ENCODE data around the gene CDK14.

Gene CDK14

DNA sequence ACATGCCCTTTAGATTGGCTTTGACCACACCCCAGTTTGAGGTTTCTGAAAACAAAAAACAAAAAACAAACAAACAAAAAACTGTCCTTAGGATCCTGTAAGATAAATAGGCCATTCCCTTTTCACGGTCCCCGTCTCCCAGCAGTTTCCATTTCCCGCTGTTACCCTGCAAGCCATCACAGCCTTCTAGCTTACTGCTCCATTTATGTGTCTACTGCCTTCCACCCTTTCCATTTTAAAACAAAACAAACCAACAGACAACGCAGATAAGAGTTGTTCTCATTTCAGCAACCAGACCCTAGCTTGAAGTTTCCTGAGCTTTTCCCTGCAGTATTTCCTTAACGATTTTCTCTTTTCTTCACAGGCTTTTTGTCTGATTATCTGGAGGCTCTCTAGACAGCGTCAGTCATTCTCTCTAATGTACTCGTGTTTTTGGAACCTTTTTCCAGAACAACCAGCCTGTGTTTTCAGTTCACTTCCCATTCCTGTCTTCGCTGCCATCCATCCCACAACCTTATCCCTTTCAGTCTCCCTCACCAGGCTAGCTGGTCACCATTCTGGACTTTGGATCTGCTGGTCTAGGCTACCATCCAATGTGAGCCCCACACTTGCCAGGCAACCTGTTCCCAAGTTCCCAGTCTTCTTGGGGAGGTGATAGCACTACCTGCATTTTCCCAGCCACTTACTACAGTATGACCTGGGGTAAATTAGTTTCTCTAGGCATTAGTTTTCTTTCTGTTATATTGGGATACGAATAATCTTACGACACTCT is 350.8 kb downstream of the CDK14 start:
- no peak overlapping the region for H3K4me3 ChIP-seq (ENCODE audit: low read length)
- TF ChIP-seq ZNF274 (IDR thresholded peaks at IDR 0.05; ENCODE audit: low read depth, low read length), result no peak

DNA sequence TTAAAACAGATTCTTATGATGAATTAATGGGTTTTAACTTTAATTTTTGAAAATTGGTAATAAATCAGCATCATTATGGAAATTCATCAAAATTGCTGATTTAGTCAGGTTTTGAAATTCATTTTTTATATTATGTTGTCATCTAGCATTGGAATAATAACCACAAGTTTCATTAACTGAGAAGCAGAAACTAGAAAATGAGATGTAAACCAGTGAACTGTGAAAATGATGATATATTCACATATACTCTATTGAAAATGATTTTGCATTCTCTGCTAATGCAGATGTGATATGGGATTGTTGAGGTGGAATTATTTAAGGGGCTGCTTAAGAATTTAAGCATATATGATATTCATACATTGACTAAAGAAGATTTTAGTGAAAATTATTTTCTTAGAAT is 352.0 kb downstream of the CDK14 start:
- H3K4me3 ChIP-seq (ENCODE audit: low read length), result no peak overlapping the region
- no peak for TF ChIP-seq ZNF274 (IDR thresholded peaks at IDR 0.05; ENCODE audit: low read depth, low read length)

GRCh38 chr7:90951229-90951628 is 355.1 kb downstream of the CDK14 start:
- H3K4me3 ChIP-seq (ENCODE audit: low read length), result no peak overlapping the region
- no peak for TF ChIP-seq ZNF274 (IDR thresholded peaks at IDR 0.05; ENCODE audit: low read depth, low read length)

DNA sequence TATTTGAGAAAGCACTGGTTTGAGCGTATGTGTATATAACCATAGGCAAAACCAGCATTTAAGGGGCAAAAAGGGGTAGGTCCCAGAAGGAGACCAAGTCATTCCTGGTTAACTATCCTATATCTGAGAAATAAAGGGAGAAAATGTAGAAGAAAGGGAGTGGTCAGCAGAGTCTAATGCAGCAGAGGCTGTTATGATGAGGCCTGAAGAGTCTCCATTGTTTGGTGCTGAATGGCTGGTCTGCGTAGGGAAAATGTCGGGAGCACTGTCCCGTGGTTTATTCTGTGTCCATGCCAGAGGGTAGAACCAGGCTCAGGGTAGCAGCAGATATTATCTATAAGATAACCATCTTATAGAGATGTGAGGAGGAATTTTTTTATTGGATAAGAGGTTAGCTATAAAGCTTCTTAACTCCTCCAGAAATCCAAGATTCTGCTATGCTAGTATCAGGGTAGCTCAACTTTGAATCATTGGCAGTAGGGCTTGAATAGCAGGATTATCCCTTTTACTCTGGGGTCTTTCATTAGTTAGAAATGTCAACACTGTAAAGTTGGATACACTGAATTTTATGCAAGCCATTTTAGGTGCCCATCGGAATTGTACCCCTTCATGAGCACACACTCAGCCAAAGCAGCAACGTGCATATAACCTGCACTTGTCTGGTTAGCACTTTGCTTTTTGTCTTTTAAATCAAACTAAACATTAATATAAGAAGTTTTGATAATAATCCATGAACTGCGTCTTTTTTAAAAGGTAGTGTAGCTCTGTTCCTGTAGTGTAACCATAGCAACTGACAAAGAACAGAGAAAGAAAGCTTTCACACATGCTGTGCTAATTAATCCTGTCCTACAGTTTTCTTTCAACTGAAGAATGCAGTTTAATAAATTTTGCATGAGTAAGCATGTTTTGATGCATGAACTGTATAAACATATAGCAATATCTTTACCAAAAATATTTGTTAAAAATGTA is 356.1 kb downstream of the CDK14 start:
- no peak overlapping the region for H3K4me3 ChIP-seq (ENCODE audit: low read length)

GRCh38 chr7:90955641-90956207 is 359.6 kb downstream of the CDK14 start:
- no peak for TF ChIP-seq ZNF274 (IDR thresholded peaks at IDR 0.05; ENCODE audit: low read depth, low read length)
- no peak overlapping the region for H3K4me3 ChIP-seq (ENCODE audit: low read length)

More for the DNA sequence above, 356.1 kb downstream of the CDK14 start:
- TF ChIP-seq ZNF274 (IDR thresholded peaks at IDR 0.05; ENCODE audit: low read depth, low read length), result no peak

DNA sequence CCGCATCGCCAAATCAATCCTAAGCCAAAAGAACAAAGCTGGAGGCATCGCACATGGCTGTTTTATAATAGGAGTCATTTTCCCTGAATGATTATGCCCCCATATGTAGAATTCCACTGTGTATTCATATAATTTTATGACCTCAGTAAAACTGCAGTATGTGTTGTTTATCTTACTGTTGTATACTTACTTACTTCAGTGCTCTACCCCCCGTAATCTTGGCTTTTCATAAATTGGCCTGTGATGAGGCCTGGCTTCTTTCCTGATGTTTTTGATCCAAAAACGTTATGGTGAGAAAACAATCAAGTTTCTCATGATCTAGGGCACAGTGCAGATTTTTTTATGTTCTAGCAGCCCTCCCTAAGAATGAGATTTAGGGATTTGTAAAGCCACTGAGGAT is 361.8 kb downstream of the CDK14 start:
- TF ChIP-seq ZNF274 (IDR thresholded peaks at IDR 0.05; ENCODE audit: low read depth, low read length), result no peak

DNA sequence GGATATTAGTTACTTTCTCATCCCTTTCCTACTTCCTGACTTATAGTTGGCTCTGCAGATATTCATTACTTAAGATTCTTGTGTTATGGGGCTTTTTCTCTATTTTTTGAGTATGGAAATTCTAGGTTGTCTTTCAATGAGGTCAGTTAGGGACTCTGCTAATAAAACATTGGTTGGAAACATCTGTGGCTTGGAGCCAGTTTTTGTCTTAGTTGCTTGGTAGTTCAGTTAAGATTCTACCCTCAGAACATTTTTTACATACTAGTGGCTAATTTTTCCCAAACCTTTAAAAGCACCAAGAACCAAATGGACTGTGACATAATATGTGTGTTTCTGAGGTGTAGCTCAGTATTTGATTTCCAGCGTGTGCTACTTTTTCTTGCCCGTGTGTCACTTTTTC is 362.5 kb downstream of the CDK14 start:
- H3K4me3 ChIP-seq (ENCODE audit: low read length), result no peak overlapping the region
- TF ChIP-seq ZNF274 (IDR thresholded peaks at IDR 0.05; ENCODE audit: low read depth, low read length), result no peak

More for the DNA sequence above, 361.8 kb downstream of the CDK14 start:
- H3K4me3 ChIP-seq (ENCODE audit: low read length), result no peak overlapping the region

- no peak overlapping the region for H3K4me3 ChIP-seq (ENCODE audit: low read length)
- no peak for TF ChIP-seq ZNF274 (IDR thresholded peaks at IDR 0.05; ENCODE audit: low read depth, low read length)
These were observed 365.1 kb downstream of the CDK14 start for GRCh38 chr7:90961037-90961725.

- TF ChIP-seq ZNF274 (IDR thresholded peaks at IDR 0.05; ENCODE audit: low read depth, low read length), result no peak
- no peak overlapping the region for H3K4me3 ChIP-seq (ENCODE audit: low read length)
These were observed 369.1 kb downstream of the CDK14 start for GRCh38 chr7:90965211-90965610.

- TF ChIP-seq ZNF274 (IDR thresholded peaks at IDR 0.05; ENCODE audit: low read depth, low read length), result no peak
- no peak overlapping the region for H3K4me3 ChIP-seq (ENCODE audit: low read length)
These were observed 370.2 kb downstream of the CDK14 start for GRCh38 chr7:90966346-90966745.

GRCh38 chr7:90968871-90969270 is 372.8 kb downstream of the CDK14 start:
- no peak overlapping the region for H3K4me3 ChIP-seq (ENCODE audit: low read length)
- TF ChIP-seq ZNF274 (IDR thresholded peaks at IDR 0.05; ENCODE audit: low read depth, low read length), result no peak

DNA sequence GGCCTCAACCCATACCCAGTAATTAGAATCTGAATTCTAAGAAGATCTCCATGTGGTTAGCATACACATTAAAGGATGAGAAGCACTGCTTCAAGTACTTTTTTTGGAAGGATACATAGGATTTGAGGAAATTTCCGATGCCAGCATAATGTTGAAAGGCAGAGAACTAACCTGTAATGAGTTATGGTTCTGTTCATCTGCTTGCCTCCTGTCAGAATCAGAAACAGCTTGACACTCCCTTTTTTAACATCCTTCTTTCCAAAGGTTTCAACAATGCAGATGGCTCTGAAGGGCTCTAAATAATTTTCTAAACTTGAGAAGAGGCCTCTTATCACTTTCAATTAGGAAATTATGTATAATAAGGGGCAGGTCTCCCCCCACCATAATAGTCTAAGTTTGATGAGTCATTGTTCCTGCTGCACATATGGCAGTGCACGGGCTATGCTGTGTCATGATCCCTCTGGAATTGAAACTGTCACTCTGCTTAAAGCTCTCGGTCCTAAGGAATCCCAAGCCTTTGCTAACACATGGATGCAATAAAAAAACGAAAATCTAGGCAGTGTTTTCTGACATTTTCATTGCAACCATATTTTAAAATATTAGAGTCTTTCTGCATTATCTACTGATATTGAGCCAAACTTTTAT is 376.9 kb downstream of the CDK14 start:
- no peak for TF ChIP-seq ZNF274 (IDR thresholded peaks at IDR 0.05; ENCODE audit: low read depth, low read length)

DNA sequence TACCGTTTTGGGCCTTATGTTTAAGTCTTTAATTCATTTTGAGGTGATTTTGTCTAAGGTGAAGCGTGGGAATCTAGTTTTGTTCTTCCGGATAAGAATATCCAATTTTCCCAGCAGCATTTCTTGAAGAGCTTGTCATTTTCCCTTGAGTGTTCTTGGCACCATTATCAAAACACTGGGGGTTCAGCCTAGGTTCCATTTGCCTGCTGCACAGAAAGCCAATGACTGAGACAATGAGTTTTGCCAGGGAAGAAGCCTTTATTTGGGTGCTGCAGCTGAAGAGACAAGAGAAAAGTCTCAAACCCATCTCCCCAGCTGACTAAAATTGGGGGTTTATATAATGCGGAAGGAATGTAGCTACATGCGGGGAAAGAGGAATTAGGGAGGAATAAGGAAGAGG is 380.9 kb downstream of the CDK14 start:
- TF ChIP-seq ZNF274 (IDR thresholded peaks at IDR 0.05; ENCODE audit: low read depth, low read length), result no peak
- H3K4me3 ChIP-seq (ENCODE audit: low read length), result no peak overlapping the region

More for the DNA sequence above, 376.9 kb downstream of the CDK14 start:
- no peak overlapping the region for H3K4me3 ChIP-seq (ENCODE audit: low read length)
